ENCODE data around the gene ZNF519.
"Not testable (repeated sequence)": the region's sequence is repeated elsewhere in the genome, so short reads cannot be mapped to it uniquely, and the experiment has no call there.

The ZNF519 gene

GRCh38 chr18:14147935-14148865 lies 16.0 kb upstream of the ZNF519 start:
- not testable (repeated sequence) for DNase-seq (ENCODE audit: low read depth)

- DNase-seq (ENCODE audit: low read depth), result not testable (repeated sequence)
Measured at GRCh38 chr18:14146771-14147170, 14.5 kb upstream of the ZNF519 start.

- DNase-seq (ENCODE audit: low read depth), result not testable (repeated sequence)
Measured at GRCh38 chr18:14145581-14146338, 13.5 kb upstream of the ZNF519 start.

- not testable (repeated sequence) for DNase-seq (ENCODE audit: low read depth)
Measured at GRCh38 chr18:14145021-14145420, 12.8 kb upstream of the ZNF519 start.

- DNase-seq (ENCODE audit: low read depth), result no peak
Measured at GRCh38 chr18:14144628-14144895, 12.3 kb upstream of the ZNF519 start.

- DNase-seq (ENCODE audit: low read depth), result not testable (repeated sequence)
Measured at GRCh38 chr18:14143871-14144627, 11.8 kb upstream of the ZNF519 start.

GRCh38 chr18:14143396-14143795 lies 11.2 kb upstream of the ZNF519 start:
- DNase-seq (ENCODE audit: low read depth), result not testable (repeated sequence)

- DNase-seq (ENCODE audit: low read depth), result not testable (repeated sequence)
Measured at GRCh38 chr18:14142177-14142576, 9.9 kb upstream of the ZNF519 start.

GRCh38 chr18:14139583-14139982 lies 7.3 kb upstream of the ZNF519 start:
- not testable (repeated sequence) for DNase-seq (ENCODE audit: low read depth)

- DNase-seq (ENCODE audit: low read depth), result not testable (repeated sequence)
Measured at GRCh38 chr18:14137971-14138370, 5.7 kb upstream of the ZNF519 start.

GRCh38 chr18:14131696-14132270 lies 452 bp downstream of the ZNF519 start:
- not testable (repeated sequence) for DNase-seq (ENCODE audit: low read depth)

GRCh38 chr18:14130804-14131203 lies 1.4 kb downstream of the ZNF519 start:
- DNase-seq (ENCODE audit: low read depth), result not testable (repeated sequence)

GRCh38 chr18:14124689-14125088 lies 7.5 kb downstream of the ZNF519 start:
- DNase-seq (ENCODE audit: low read depth), result no peak

GRCh38 chr18:14122097-14122496 lies 10.1 kb downstream of the ZNF519 start:
- no peak for DNase-seq (ENCODE audit: low read depth)

- no peak for DNase-seq (ENCODE audit: low read depth)
Measured at GRCh38 chr18:14120926-14121325, 11.3 kb downstream of the ZNF519 start.

- no peak for DNase-seq (ENCODE audit: low read depth)
Measured at GRCh38 chr18:14117606-14118005, 14.6 kb downstream of the ZNF519 start.

GRCh38 chr18:14106906-14107305 lies 25.3 kb downstream of the ZNF519 start:
- DNase-seq (ENCODE audit: low read depth), result no peak

- peak; percentile 35 for DNase-seq (ENCODE audit: low read depth)
Measured at GRCh38 chr18:14104906-14105748, 27.1 kb downstream of the ZNF519 start.

GRCh38 chr18:14104201-14104600 lies 28.0 kb downstream of the ZNF519 start:
- no peak for DNase-seq (ENCODE audit: low read depth)

- DNase-seq (ENCODE audit: low read depth), result no peak
Measured at GRCh38 chr18:14100503-14101286, 31.5 kb downstream of the ZNF519 start.
